ENCODE measurements around the gene C1orf21.

C1orf21 gene

GRCh38 chr1:184567009-184567408 is 180.2 kb downstream of the C1orf21 start:
- H3K4me3 ChIP-seq (ENCODE audit: low read depth, low read length), result no peak overlapping the region
- no peak for DNase-seq (ENCODE audit: low read depth)

GRCh38 chr1:184567637-184568036 is 180.8 kb downstream of the C1orf21 start:
- H3K4me3 ChIP-seq (ENCODE audit: low read depth, low read length), result no peak overlapping the region
- DNase-seq (ENCODE audit: low read depth), result peak; percentile 25

GRCh38 chr1:184568148-184568547 is 181.3 kb downstream of the C1orf21 start:
- DNase-seq (ENCODE audit: low read depth), result no peak
- H3K4me3 ChIP-seq (ENCODE audit: low read depth, low read length), result no peak overlapping the region

GRCh38 chr1:184569106-184569505 is 182.3 kb downstream of the C1orf21 start:
- no peak overlapping the region for H3K4me3 ChIP-seq (ENCODE audit: low read depth, low read length)
- no peak for DNase-seq (ENCODE audit: low read depth)

- no peak overlapping the region for H3K4me3 ChIP-seq (ENCODE audit: low read depth, low read length)
- no peak for DNase-seq (ENCODE audit: low read depth)
Measured at GRCh38 chr1:184574588-184574987, 187.8 kb downstream of the C1orf21 start.

- no peak overlapping the region for H3K4me3 ChIP-seq (ENCODE audit: low read depth, low read length)
- DNase-seq (ENCODE audit: low read depth), result no peak
Measured at GRCh38 chr1:184576822-184577221, 190.0 kb downstream of the C1orf21 start.

GRCh38 chr1:184577319-184577718 is 190.5 kb downstream of the C1orf21 start:
- no peak overlapping the region for H3K4me3 ChIP-seq (ENCODE audit: low read depth, low read length)
- no peak for DNase-seq (ENCODE audit: low read depth)

- no peak overlapping the region for H3K4me3 ChIP-seq (ENCODE audit: low read depth, low read length)
- no peak for DNase-seq (ENCODE audit: low read depth)
Measured at GRCh38 chr1:184582411-184582810, 195.6 kb downstream of the C1orf21 start.

- no peak for DNase-seq (ENCODE audit: low read depth)
- no peak overlapping the region for H3K4me3 ChIP-seq (ENCODE audit: low read depth, low read length)
Measured at GRCh38 chr1:184583849-184584248, 197.0 kb downstream of the C1orf21 start.

GRCh38 chr1:184588701-184589100 is 201.9 kb downstream of the C1orf21 start:
- DNase-seq (ENCODE audit: low read depth), result no peak

GRCh38 chr1:184590163-184590750 is 203.4 kb downstream of the C1orf21 start:
- no peak for DNase-seq (ENCODE audit: low read depth)
- no peak overlapping the region for H3K4me3 ChIP-seq (ENCODE audit: low read depth, low read length)

More at GRCh38 chr1:184588701-184589100, 201.9 kb downstream of the C1orf21 start:
- H3K4me3 ChIP-seq (ENCODE audit: low read depth, low read length), result no peak overlapping the region

GRCh38 chr1:184593597-184593996 is 206.8 kb downstream of the C1orf21 start:
- H3K4me3 ChIP-seq (ENCODE audit: low read depth, low read length), result no peak overlapping the region
- DNase-seq (ENCODE audit: low read depth), result no peak

- H3K4me3 ChIP-seq (ENCODE audit: low read depth, low read length), result no peak overlapping the region
- DNase-seq (ENCODE audit: low read depth), result peak; percentile 60
Measured at GRCh38 chr1:184595596-184595995, 208.8 kb downstream of the C1orf21 start.

- no peak overlapping the region for H3K4me3 ChIP-seq (ENCODE audit: low read depth, low read length)
- no peak for DNase-seq (ENCODE audit: low read depth)
Measured at GRCh38 chr1:184596950-184597645, 210.3 kb downstream of the C1orf21 start.

GRCh38 chr1:184597650-184598357 is 211.0 kb downstream of the C1orf21 start:
- DNase-seq (ENCODE audit: low read depth), result no peak
- H3K4me3 ChIP-seq (ENCODE audit: low read depth, low read length), result no peak overlapping the region

GRCh38 chr1:184598403-184599193 is 211.8 kb downstream of the C1orf21 start:
- no peak for DNase-seq (ENCODE audit: low read depth)
- no peak overlapping the region for H3K4me3 ChIP-seq (ENCODE audit: low read depth, low read length)

- DNase-seq (ENCODE audit: low read depth), result no peak
Measured at GRCh38 chr1:184604152-184604900, 217.5 kb downstream of the C1orf21 start.

GRCh38 chr1:184605941-184606340 is 219.1 kb downstream of the C1orf21 start:
- no peak overlapping the region for H3K4me3 ChIP-seq (ENCODE audit: low read depth, low read length)
- no peak for DNase-seq (ENCODE audit: low read depth)

More at GRCh38 chr1:184604152-184604900, 217.5 kb downstream of the C1orf21 start:
- H3K4me3 ChIP-seq (ENCODE audit: low read depth, low read length), result no peak overlapping the region

- no peak for DNase-seq (ENCODE audit: low read depth)
- H3K4me3 ChIP-seq (ENCODE audit: low read depth, low read length), result no peak overlapping the region
Measured at GRCh38 chr1:184606786-184607185, 220.0 kb downstream of the C1orf21 start.

Data from skeletal muscle cell (primary cell).